Transverse colon (tissue), 4 donors: ENCODE measurements around the gene CHCHD3. TPM values are rescaled to one million over a fixed set of nuclear protein-coding genes. Genes with fewer than 3 reads are reported as not detected.
"Not testable (repeated sequence)": the region's sequence is repeated elsewhere in the genome, so short reads cannot be mapped to it uniquely, and the experiment has no call there.

Experiments
- DNase-seq: peaks from one replicate; pipeline ENCODE4 v3.0.0-alpha.2; 2019
- H3K27ac ChIP-seq, 4 donors: fragments of 200-600 bp; sonication (generic); 2 replicates each; pipeline ENCODE4 v1.5.1; 2016 to 2018; ENCODE audit warnings: inconsistent platforms in 4 of 4
- H3K27me3 ChIP-seq: fragments of 200-600 bp; sonication (generic); 2 replicates; pipeline ENCODE4 v1.5.1; 2017; ENCODE audit warnings: inconsistent platforms
- H3K36me3 ChIP-seq, 4 donors: fragments of 200-600 bp; sonication (generic); 2 replicates each; pipeline ENCODE4 v1.5.1; 2017 to 2019; ENCODE audit warnings: inconsistent platforms in 4 of 4
- H3K4me1 ChIP-seq, 4 donors: fragments of 200-600 bp; sonication (generic); 2 replicates each; pipeline ENCODE4 v1.5.1; 2017 to 2020; ENCODE audit warnings: inconsistent platforms in 4 of 4
- H3K4me3 ChIP-seq, 4 donors: fragments of 200-600 bp; sonication (generic); 1 replicate in 1 of 4; 2 replicates in 3 of 4; pipeline versions ENCODE4 v1.5.1 to v1.6.1; 2017 to 2019; ENCODE audit warnings: inconsistent platforms in 4 of 4
- H3K9me3 ChIP-seq, 2 donors: fragments of 200-600 bp; sonication (generic); 2 replicates each; pipeline ENCODE4 v1.5.1; 2017 to 2019; ENCODE audit warnings: inconsistent platforms in 2 of 2
- EP300 ChIP-seq: sonication (generic); formaldehyde crosslinking; IDR thresholded peaks from one replicate; pipeline ENCODE4 v1.6.1; 2017; ENCODE audit warnings: antibody characterized with exemption, low read depth
- POLR2A ChIP-seq: fragments of 450-650 bp; IDR thresholded peaks from one replicate; pipeline ENCODE4 v1.6.1; 2016; ENCODE audit warnings: antibody characterized with exemption, mild to moderate bottlenecking, moderate library complexity
- POLR2AphosphoS5 ChIP-seq, 3 donors: sonication (generic); formaldehyde crosslinking; IDR thresholded peaks; one replicate each; pipeline ENCODE4 v1.6.1; 2016; ENCODE audit warnings: antibody characterized with exemption in 3 of 3
- WGBS, 2 donors: methylation state at CpG; one replicate each; pipeline ENCODE4 v1.1.5; 2018; ENCODE audit warnings: low coverage in 1 of 2; 5-methylcytosine and 5-hydroxymethylcytosine counted together
- in situ Hi-C, 4 donors: fragments of 200-750 bp; cut with MboI; loops; one replicate each; pipeline versions ENCODE4 v1.15.0 to v1.15.1; 2017; ENCODE audit warnings: low sequenced_read_pairs in 3 of 4, low pct_ligation_motif_present in 1 of 4, low pct_unique_long_range_greater_than_20kb in 1 of 4
- intact Hi-C: fragments of 100-400 bp; cut with DNase I; formaldehyde crosslinking; loops from one replicate; pipeline ENCODE4 v1.15.1; 2023; ENCODE audit warnings: low total_unique reads
- total RNA-seq, 4 donors: library from RNA; depleted of rRNA; stranded (reverse); fragments of >200 nt; gene quantifications; one replicate each; pipeline ENCODE4 v1.1.0, GENCODE V29; 2016
- TF ChIP-seq, protein P1 (sequence below), 5 experiments: fragments of 200-600 bp in 3 of 5; fragments of 450-650 bp in 2 of 5; sonication (generic) in 3 of 5; IDR thresholded peaks; 1 replicate in 2 of 5; 2 replicates in 3 of 5; pipeline ENCODE4 v1.5.1; 2016 to 2017; ENCODE audit warnings: antibody characterized with exemption in 5 of 5, inconsistent platforms in 3 of 5, mild to moderate bottlenecking in 2 of 5, moderate library complexity in 1 of 5

The CHCHD3 gene
- total RNA-seq, 4 donors from 2014 or later: 49.4 to 78.1 (median 52.9) TPM

DNA sequence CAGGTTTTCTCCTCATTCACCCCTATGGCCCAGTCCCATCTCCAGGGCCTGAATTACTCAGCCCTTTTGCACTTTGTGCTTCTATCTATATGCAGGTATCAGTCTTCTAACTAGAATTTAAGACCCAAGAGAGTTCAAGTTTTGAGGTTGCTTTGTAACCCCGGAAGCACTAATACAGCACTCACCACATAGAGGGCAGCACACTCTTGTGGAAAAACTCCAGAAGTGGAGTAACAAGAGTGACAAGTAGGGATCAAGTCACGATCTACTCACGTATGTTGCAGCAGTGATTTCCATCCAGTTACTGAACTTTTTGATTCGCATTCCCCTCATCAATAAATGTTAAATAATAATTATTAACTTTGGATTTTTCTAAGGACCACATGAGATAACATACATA, 151.0 kb downstream of the CHCHD3 start:
- Histone ChIP-seq H3K4me3 (no peak overlapping the region), H3K27ac (no peak overlapping the region), H3K27me3 (no peaks in the 10 kb centered on the region), H3K4me1 (no peaks in the 10 kb centered on the region), H3K36me3 (no peaks in the 10 kb centered on the region), H3K9me3 (no peaks in the 10 kb centered on the region)
- intact Hi-C loops: no loop called here
- TF ChIP-seq POLR2AphosphoS5 (IDR thresholded peaks at IDR 0.05) (no peak), POLR2A (no peak), EP300 (no peak)
- TF ChIP-seq, protein P1, sequence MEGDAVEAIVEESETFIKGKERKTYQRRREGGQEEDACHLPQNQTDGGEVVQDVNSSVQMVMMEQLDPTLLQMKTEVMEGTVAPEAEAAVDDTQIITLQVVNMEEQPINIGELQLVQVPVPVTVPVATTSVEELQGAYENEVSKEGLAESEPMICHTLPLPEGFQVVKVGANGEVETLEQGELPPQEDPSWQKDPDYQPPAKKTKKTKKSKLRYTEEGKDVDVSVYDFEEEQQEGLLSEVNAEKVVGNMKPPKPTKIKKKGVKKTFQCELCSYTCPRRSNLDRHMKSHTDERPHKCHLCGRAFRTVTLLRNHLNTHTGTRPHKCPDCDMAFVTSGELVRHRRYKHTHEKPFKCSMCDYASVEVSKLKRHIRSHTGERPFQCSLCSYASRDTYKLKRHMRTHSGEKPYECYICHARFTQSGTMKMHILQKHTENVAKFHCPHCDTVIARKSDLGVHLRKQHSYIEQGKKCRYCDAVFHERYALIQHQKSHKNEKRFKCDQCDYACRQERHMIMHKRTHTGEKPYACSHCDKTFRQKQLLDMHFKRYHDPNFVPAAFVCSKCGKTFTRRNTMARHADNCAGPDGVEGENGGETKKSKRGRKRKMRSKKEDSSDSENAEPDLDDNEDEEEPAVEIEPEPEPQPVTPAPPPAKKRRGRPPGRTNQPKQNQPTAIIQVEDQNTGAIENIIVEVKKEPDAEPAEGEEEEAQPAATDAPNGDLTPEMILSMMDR (IDR thresholded peaks at IDR 0.05): no peak
- DNase-seq: no peak
- WGBS, 2 donors: 84 to 96% methylated on average over 4 of the region's 4 CpGs
- in situ Hi-C loops: no loop called here

DNA sequence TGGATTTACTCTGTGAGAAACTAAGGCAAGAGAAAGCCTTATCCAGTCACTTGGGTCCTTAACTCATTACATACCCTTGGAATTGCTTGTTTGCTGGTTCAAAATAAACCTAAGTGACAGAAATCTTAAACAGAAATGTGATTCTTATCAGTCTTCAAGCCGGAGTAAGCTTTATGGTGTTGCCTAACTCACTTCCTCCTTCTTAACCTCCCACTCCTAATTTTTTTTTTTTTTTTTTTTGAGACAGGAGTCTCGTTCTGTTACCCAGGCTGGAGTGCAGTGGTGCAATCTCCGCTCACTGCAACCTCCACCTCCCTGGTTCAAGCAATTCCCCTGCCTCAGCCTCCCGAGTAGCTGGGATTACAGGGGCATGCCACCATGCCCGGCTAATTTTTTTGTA, 151.9 kb downstream of the CHCHD3 start:
- H3K4me3 ChIP-seq, H3K4me1 ChIP-seq, H3K36me3 ChIP-seq, intact Hi-C loops, H3K27me3 ChIP-seq, in situ Hi-C loops, DNase-seq, H3K9me3 ChIP-seq, H3K27ac ChIP-seq: not testable (repeated sequence)
- WGBS, 2 donors: 81 to 89% methylated on average over 3 to 5 of the region's 5 CpGs

DNA sequence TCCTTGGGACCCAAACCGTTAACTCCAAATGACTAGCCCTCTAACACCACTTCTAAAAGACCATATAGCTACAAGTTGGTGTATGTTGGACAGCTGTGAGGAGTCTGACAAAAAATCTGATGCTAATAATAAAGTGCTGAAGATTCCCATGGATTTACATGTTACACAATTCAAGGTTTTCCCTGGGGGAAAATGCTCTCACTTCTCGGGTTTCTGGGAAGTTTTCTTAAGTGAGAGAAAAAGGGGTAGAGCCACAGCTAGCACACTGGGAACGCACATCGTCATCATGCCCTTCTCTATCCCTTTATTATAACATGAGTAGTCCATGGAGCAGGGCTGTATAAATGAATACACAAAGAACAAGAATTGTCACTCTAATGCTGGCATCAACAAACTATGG, 162.1 kb downstream of the CHCHD3 start:
- 88 to 92% methylated on average over 3 to 4 of the region's 4 CpGs for WGBS, 2 donors
- in situ Hi-C loops: no loop called here
- Histone ChIP-seq H3K9me3 (no peaks in the 10 kb centered on the region), H3K36me3 (no peaks in the 10 kb centered on the region), H3K4me3 (no peak overlapping the region), H3K27ac (no peak overlapping the region), H3K27me3 (no peaks in the 10 kb centered on the region), H3K4me1 (peaks cover 0 to 4% (median 2%) of the 10 kb centered on the region in 4 donors)
- intact Hi-C loops: no loop called here
- DNase-seq: no peak
- no peak for TF ChIP-seq POLR2A
- TF ChIP-seq EP300: no peak
- no peak for TF ChIP-seq POLR2AphosphoS5 (IDR thresholded peaks at IDR 0.05)
- TF ChIP-seq, protein P1 (IDR thresholded peaks at IDR 0.05): no peak

DNA sequence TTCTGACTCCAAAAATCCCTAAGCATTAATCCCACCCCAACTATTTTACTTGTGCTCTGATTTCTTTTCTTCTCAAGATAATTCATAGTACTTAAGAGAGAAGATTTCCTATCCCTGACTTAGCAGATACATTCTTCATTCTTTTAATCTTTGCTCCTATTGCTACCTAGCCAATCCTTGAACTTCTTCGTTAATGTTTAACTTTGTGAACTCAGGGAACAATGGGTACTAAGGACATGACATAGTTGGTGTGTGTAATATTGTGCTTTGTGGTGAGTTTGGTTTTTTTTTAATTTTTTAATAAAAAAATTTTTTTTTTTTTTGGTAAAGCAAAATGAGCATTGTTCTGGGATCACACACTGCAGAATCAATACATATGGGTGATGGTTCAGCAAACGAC, 166.2 kb downstream of the CHCHD3 start:
- no peak overlapping the region for H3K4me3 ChIP-seq
- H3K4me1 ChIP-seq: peaks cover 0 to 4% (median 2%) of the 10 kb centered on the region in 4 donors
- no peak for TF ChIP-seq POLR2A
- TF ChIP-seq, protein P1 (IDR thresholded peaks at IDR 0.05): no peak
- no peak for TF ChIP-seq POLR2AphosphoS5 (IDR thresholded peaks at IDR 0.05)
- no peak for TF ChIP-seq EP300
- H3K27ac ChIP-seq: no peak overlapping the region
- 81 to 95% methylated on average over 2 of the region's 2 CpGs for WGBS, 2 donors
- H3K27me3 ChIP-seq: no peaks in the 10 kb centered on the region
- no peaks in the 10 kb centered on the region for H3K9me3 ChIP-seq
- in situ Hi-C loops (no loop called here), intact Hi-C loops (no loop called here)
- no peak for DNase-seq
- H3K36me3 ChIP-seq: no peaks in the 10 kb centered on the region

DNA sequence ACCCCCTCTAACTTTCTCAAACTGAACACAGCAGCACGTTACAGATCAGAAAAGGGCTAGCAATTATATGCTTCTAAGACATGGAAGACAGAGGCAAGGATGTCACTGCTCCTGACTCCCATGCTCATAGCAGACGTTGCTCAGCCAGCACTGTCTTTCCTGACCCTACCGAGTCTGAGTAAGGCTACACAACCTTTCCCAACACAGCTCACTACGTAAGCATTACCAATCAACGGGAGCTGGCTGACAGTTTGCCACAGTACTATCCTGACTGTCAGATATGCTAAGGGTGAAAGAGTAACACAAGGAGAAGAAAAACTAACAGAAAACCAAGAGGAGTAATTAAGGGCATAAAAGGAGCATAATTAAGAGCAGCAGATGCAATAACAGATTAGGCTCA, 171.2 kb downstream of the CHCHD3 start:
- intact Hi-C loops (no loop called here), in situ Hi-C loops (no loop called here)
- no peak for DNase-seq
- Histone ChIP-seq H3K27ac (no peak overlapping the region), H3K36me3 (no peaks in the 10 kb centered on the region), H3K4me3 (no peak overlapping the region), H3K9me3 (no peaks in the 10 kb centered on the region), H3K27me3 (no peaks in the 10 kb centered on the region), H3K4me1 (peaks cover 0 to 4% (median 0%) of the 10 kb centered on the region in 4 donors)
- no peak for TF ChIP-seq POLR2AphosphoS5 (IDR thresholded peaks at IDR 0.05)
- TF ChIP-seq EP300: no peak
- TF ChIP-seq, protein P1 (IDR thresholded peaks at IDR 0.05): no peak
- no peak for TF ChIP-seq POLR2A
- 94% methylated on average over 5 of the region's 5 CpGs for whole genome bisulfite sequencing, 2 donors
